IPS DF 6.9 (cell line): ENCODE results near the gene FOXO6.

Experiments used
- DNase-seq: peaks from one replicate; pipeline ENCODE4 v3.0.0-alpha.2; 2013; ENCODE audit warnings: low read depth, low spot score
- H3K27ac ChIP-seq: one replicate; pipeline ENCODE4 v1.5.1; 2013; ENCODE audit warnings: low read length, control low read depth
- H3K27me3 ChIP-seq: 2 replicates; pipeline ENCODE4 v1.6.1; 2013; ENCODE audit warnings: mild to moderate bottlenecking, low read length; ENCODE audit not compliant: control insufficient read depth, insufficient read depth
- H3K36me3 ChIP-seq: 2 replicates; pipeline ENCODE4 v1.6.1; 2013; ENCODE audit warnings: low read length; ENCODE audit not compliant: control insufficient read depth, insufficient read depth
- H3K4me1 ChIP-seq: 2 replicates; pipeline ENCODE4 v1.6.1; 2013; ENCODE audit warnings: low read length; ENCODE audit not compliant: control insufficient read depth, insufficient read depth
- H3K4me3 ChIP-seq: 2 replicates; pipeline ENCODE4 v1.5.1; 2013; ENCODE audit warnings: mild to moderate bottlenecking, low read length
- H3K9me3 ChIP-seq: 2 replicates; pipeline ENCODE4 v1.6.1; 2013; ENCODE audit warnings: low read length, inconsistent platforms; ENCODE audit not compliant: control insufficient read depth, insufficient read depth
- WGBS: extraction: QIAGEN DNeasy Blood & Tissue Kit; methylation state at CpG from one replicate; pipeline ENCODE4 v1.1.7; 2013; ENCODE audit warnings: mixed read lengths, missing lambda C conversion rate; ENCODE audit not compliant: insufficient read length, insufficient coverage; 5-methylcytosine and 5-hydroxymethylcytosine counted together

Gene FOXO6

DNA sequence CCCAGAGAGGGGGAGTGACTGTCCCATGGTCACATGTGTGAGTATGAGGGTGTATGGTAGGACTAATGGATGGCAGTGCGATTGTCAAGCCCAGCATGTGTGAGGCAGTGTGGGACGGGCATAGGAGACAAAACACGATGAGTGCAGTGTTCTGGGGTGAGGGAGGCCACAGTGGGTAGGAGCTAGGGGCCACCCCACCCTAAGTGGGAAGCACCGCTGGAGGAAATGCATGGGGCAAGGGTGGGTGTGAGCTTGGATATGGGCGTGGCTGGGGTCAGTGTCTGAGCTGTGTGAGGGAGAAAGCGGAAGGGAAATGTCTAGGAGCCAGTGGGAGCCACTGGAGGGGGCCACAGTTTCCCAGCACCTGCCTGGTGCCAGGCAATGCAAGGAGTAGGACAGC, 56.5 kb downstream of the FOXO6 start:
- DNase-seq, result no peak
- Histone ChIP-seq H3K36me3 (no peaks in the 10 kb centered on the region), H3K4me1 (no peaks in the 10 kb centered on the region), H3K4me3 (no peak overlapping the region), H3K27ac (no peak overlapping the region), H3K9me3 (no peaks in the 10 kb centered on the region), H3K27me3 (no peaks in the 10 kb centered on the region)
- whole genome bisulfite sequencing, result no CpG with 5 or more reads among the region's 6 CpGs

DNA sequence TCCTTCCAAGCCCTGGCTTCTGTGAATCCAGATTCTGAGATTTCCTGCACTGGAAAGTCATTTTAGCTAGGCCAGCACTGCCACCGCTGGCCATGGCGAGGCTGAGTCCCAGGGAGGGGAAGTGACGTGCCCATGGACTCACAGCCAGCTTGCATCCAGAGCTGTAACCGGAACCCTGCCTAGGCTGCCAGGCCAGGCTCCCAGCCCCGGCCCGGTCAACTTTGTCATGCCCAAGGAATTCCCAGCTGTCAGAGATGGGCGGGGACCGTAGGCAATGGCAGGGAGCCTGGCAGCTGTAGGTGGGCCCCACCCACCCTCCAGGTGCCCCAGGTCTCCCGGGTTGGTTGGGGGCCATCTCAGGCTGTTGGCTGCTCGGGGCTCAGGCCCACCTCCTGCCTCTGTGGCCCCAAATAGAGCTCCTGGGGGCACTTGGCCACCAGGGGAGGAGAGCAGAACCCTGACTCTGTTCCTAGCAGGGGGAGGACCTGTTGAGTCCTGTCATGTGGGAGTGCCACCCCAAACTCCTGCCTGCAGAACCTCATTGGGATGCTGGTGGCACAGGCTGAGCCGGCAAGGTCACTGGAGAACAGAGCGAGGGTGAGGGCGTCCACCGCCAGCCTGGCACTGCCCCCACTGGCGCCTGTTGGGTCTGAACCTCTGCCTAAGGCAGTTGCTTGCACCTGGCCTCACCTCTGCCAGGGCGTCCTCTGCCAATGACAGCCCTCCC, 57.8 kb downstream of the FOXO6 start:
- no peak for DNase-seq
- H3K4me1 ChIP-seq, result peaks cover 2% of the 10 kb centered on the region; the same call in 1 of the 2 replicates

DNA sequence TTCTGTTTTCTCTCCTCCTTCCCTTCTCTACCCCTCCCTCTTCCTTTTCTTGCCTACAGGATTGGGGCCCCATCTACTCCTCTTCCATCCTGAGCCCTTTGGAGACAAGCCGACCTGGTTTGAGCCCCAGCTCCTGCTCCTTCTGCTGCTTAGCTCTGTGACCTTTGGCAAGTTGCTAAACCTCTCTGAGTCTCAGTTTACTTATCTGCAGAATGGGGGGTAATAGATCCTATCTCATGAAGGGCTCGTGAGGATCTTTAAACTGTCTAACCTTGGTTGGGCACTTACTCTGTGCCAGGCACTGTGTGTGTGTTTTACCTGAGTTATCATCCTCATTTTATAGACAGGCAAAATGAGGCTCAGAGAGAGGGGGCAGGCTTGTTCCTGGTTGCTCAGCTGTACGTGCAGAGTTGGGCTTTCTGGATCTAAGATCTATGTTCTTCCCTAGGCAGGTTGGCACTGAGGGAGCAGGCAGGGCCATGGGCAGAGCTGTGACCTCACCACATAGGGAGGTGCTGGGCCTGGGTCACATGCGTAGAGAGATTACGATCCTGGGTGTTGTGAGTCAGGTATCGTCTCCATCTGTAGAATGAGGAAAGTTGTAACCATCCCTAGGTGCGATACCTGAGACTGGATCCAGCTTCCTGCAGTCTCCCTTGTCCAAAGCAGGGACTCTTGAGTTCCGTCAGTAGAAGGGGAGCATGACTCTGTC, 58.5 kb downstream of the FOXO6 start:
- H3K36me3 ChIP-seq, result no peaks in the 10 kb centered on the region
- no peak overlapping the region for H3K27ac ChIP-seq
- WGBS, result no CpG with 5 or more reads among the region's 8 CpGs
- peaks cover 2% of the 10 kb centered on the region; the same call in 1 of the 2 replicates for H3K4me1 ChIP-seq
- no peak for DNase-seq
- H3K27me3 ChIP-seq, result no peaks in the 10 kb centered on the region
- H3K9me3 ChIP-seq, result no peaks in the 10 kb centered on the region
- H3K4me3 ChIP-seq, result no peak overlapping the region

More for the DNA sequence above, 57.8 kb downstream of the FOXO6 start:
- H3K36me3 ChIP-seq, result no peaks in the 10 kb centered on the region
- no peak overlapping the region for H3K27ac ChIP-seq
- WGBS, result no CpG with 5 or more reads among the region's 16 CpGs
- H3K9me3 ChIP-seq, result no peaks in the 10 kb centered on the region
- no peaks in the 10 kb centered on the region for H3K27me3 ChIP-seq
- no peak overlapping the region for H3K4me3 ChIP-seq

DNA sequence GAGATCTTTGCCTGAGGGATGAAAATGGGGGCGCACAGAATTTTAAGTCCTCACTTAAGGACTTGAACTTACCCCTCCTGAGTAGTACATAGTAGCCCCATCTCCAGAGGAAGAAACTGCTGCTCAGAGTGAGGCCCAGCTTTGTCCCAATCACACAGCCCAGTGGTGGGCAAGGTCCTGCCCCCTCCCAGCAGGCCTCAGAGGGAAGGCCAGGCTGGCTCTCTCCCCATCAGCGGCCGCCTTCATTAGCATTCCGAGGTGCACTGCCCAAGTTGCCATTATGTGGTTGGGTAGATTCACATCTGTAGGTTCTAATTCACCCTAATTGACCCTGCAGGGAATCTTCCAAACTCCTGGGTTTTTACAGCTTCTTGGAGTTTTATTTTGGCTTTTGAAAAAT, 59.1 kb downstream of the FOXO6 start:
- Histone ChIP-seq H3K36me3 (no peaks in the 10 kb centered on the region), H3K4me1 (peaks cover 2% of the 10 kb centered on the region; the same call in 1 of the 2 replicates), H3K27ac (no peak overlapping the region), H3K9me3 (no peaks in the 10 kb centered on the region), H3K4me3 (no peak overlapping the region), H3K27me3 (no peaks in the 10 kb centered on the region)
- WGBS, result no CpG with 5 or more reads among the region's 4 CpGs
- no peak for DNase-seq

DNA sequence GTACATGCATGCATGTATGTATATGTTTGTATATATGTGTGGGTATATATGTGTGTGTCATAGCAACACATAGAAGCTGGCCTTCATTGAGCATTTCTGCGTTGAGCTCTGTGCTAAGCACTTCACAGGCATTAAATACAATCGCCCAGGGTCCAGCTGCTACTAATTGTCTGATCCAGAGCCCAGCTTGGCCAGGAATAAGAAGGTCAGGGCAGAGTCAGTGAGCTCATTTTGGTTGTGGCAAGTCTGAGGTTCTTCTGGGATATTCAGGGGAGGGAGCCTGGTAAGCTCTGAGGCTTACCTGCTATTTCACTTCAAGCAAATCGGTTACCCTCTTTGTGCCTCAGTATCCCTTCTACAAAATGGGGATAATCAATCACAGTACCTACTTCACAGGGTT, 59.6 kb downstream of the FOXO6 start:
- Histone ChIP-seq H3K4me3 (no peak overlapping the region), H3K36me3 (no peaks in the 10 kb centered on the region), H3K27ac (no peak overlapping the region), H3K4me1 (peaks cover 2% of the 10 kb centered on the region; the same call in 1 of the 2 replicates), H3K27me3 (no peaks in the 10 kb centered on the region), H3K9me3 (no peaks in the 10 kb centered on the region)
- no peak for DNase-seq
- WGBS, result no CpG with 5 or more reads among the region's 3 CpGs

DNA sequence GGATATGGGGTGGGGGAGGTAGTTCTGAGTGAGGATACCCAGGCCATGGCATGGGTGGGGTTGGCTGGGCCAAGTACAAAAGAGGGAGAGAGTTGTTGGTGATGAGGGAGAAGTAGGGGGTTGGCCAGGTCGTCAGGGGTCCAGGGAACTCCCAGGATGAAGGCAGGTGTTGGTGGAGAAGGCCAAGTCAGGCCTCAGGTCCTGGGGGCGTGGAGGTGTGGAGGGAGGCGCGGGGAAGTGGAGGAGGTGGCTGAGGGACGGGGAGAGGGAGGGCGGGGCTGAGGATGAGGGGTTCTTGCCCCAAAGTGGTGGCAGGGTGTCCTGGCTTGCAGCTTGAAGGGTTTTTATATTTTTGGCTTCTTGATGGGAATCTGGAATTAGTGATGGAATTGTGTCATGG, 61.1 kb downstream of the FOXO6 start:
- H3K4me1 ChIP-seq, result peaks cover 2% of the 10 kb centered on the region; the same call in 1 of the 2 replicates
- no peak overlapping the region for H3K27ac ChIP-seq
- no peak for DNase-seq
- no peak overlapping the region for H3K4me3 ChIP-seq
- no peaks in the 10 kb centered on the region for H3K36me3 ChIP-seq
- no peaks in the 10 kb centered on the region for H3K27me3 ChIP-seq
- WGBS, result no CpG with 5 or more reads among the region's 6 CpGs
- no peaks in the 10 kb centered on the region for H3K9me3 ChIP-seq

DNA sequence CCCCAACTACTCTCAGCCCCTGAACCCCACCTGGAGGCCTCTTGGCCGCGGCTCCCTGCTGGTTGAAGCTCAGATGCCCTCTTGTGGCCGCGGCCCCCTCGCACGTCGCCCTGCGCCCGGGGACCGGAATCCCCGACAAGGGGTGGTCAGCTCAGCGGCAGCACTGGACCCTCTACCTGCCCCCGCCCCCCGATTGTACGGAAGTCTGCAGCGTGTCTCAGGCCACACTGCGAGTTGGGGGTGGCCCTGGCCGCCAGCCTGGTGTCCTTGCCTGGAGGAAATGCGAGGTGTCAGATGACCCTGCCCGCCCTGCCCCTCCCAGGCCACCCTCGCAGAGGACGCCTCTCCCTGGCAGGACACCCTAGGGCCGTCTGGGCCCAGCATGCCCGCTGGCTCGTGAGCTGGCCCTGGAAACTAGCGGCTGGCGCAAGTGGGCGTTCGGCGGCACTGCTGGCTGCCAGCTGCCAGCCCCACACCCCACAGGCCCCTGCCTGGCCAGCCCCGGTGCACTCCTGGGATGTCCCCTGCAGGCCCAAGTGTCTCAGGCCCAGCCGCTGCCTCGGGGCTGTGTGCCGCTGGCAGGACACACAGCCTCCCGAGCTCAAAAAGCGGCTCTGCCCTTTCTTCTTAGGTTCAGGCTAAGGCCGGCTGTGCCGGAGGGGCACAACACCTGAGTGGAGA, 62.4 kb downstream of the FOXO6 start:
- peaks cover 2% of the 10 kb centered on the region; the same call in 1 of the 2 replicates for H3K4me1 ChIP-seq
- no CpG with 5 or more reads among the region's 38 CpGs for WGBS
- H3K27me3 ChIP-seq, result no peaks in the 10 kb centered on the region
- H3K27ac ChIP-seq, result no peak overlapping the region
- H3K9me3 ChIP-seq, result no peaks in the 10 kb centered on the region
- no peaks in the 10 kb centered on the region for H3K36me3 ChIP-seq
- DNase-seq, result no peak
- no peak overlapping the region for H3K4me3 ChIP-seq

- no peaks in the 10 kb centered on the region for H3K9me3 ChIP-seq
- peaks cover 2% of the 10 kb centered on the region; the same call in 1 of the 2 replicates for H3K4me1 ChIP-seq
- DNase-seq, result no peak
- no peak overlapping the region for H3K27ac ChIP-seq
- H3K27me3 ChIP-seq, result no peaks in the 10 kb centered on the region
- no peaks in the 10 kb centered on the region for H3K36me3 ChIP-seq
- 100% methylated on average over 4 of the region's 4 CpGs for WGBS
- H3K4me3 ChIP-seq, result no peak overlapping the region
Measured at GRCh38 chr1:41424581-41425118, 63.4 kb downstream of the FOXO6 start.

- 88% methylated on average over 2 of the region's 2 CpGs for WGBS
- Histone ChIP-seq H3K4me3 (no peak overlapping the region), H3K36me3 (no peaks in the 10 kb centered on the region), H3K4me1 (peaks cover 2% of the 10 kb centered on the region; the same call in 1 of the 2 replicates), H3K27ac (no peak overlapping the region), H3K9me3 (no peaks in the 10 kb centered on the region), H3K27me3 (no peaks in the 10 kb centered on the region)
- no peak for DNase-seq
Measured at GRCh38 chr1:41425369-41425768, 64.1 kb downstream of the FOXO6 start.

DNA sequence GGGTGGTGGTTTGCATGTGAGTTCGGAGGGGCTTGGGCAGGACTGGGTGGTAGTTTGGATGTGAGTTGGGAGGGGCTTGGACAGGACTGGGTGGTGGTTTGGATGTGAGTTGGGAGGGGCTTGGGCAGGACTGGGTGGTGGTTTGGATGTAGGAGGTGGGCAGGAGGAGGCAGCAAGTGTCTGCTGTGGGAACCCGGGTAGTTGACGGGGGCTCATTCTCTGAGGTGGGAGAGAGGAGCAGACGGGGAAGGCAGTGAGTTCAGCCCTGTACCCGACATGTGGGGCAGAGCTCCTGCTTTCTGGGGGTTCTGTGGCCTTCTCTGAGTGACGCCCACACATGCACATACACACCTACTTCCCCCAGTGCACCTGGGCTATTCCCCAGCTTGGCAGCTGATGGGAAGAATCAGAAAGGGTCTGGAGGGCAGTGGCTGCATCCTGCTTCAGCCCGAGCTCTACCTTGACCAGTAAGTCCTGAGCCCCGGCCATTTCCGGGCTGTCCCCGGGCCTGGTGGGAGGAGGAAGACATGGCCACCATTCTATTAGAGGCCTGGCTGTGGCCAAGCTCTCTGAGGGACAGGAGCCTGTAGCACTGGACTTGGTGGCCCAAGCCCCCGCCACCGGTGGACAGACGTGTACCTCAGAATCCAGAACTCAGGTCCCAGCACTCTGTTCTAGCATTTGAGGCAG, 65.1 kb downstream of the FOXO6 start:
- no peaks in the 10 kb centered on the region for H3K36me3 ChIP-seq
- H3K4me3 ChIP-seq, result no peak overlapping the region
- H3K27me3 ChIP-seq, result no peaks in the 10 kb centered on the region
- H3K9me3 ChIP-seq, result no peaks in the 10 kb centered on the region
- H3K4me1 ChIP-seq, result peaks cover 2% of the 10 kb centered on the region; the same call in 1 of the 2 replicates
- H3K27ac ChIP-seq, result no peak overlapping the region
- no peak for DNase-seq
- no CpG with 5 or more reads among the region's 13 CpGs for WGBS
